AG04450 (cell line): Measurements from ENCODE around the gene ENGASE. TPM values are rescaled to one million over a fixed set of nuclear protein-coding genes. Genes with fewer than 3 reads are reported as not detected.

Experiments used
- CTCF ChIA-PET: fragments of 300-600, 350-600 bp; formaldehyde crosslinking; extraction: SDS; loops from one replicate; lab custom pipeline; 2022; ENCODE audit warnings: antibody characterized with exemption, inconsistent platforms; lab: Charles Lee
- POLR2A ChIA-PET: fragments of 350-600 bp; formaldehyde crosslinking; extraction: SDS; loops from one replicate; lab custom pipeline; 2021; ENCODE audit warnings: antibody characterized with exemption, inconsistent platforms; lab: Yijun Ruan, JAX
- DNase-seq: peaks from one replicate; pipeline ENCODE4 v3.0.0-alpha.2; 2011; ENCODE audit warnings: low read depth, low spot score
- H3K27ac ChIP-seq: one replicate; pipeline ENCODE4 v1.5.1; 2012; ENCODE audit warnings: low read depth, low read length, control low read depth
- H3K27me3 ChIP-seq: one replicate; pipeline ENCODE4 v1.6.0; 2012; ENCODE audit warnings: low read length; ENCODE audit not compliant: control insufficient read depth, insufficient read depth
- H3K4me3 ChIP-seq: 2 replicates; pipeline ENCODE4 v1.5.1; 2011; ENCODE audit warnings: mild to moderate bottlenecking, low read depth, low read length, control low read depth
- H3K9me3 ChIP-seq: 2 replicates; pipeline ENCODE4 v1.5.1; 2012; ENCODE audit warnings: low read length; ENCODE audit not compliant: control insufficient read depth, insufficient read depth
- CTCF ChIP-seq: IDR thresholded peaks from 2 replicates; pipeline ENCODE4 v1.5.1; 2011; ENCODE audit warnings: low read depth, low read length, control low read depth, inconsistent platforms
- polyA plus RNA-seq: library from polyadenylated mRNA; depleted of rRNA; stranded (reverse); fragments of >200 nt; gene quantifications from 2 replicates; pipeline ENCODE4 v1.2.3, GENCODE V29; 2011

The ENGASE gene
- polyA plus RNA-seq, 1 experiment, result 5.9 TPM

- CTCF ChIA-PET, result no interaction called here
- no peaks in the 10 kb centered on the region; the same call in 1 of the 2 replicates for H3K9me3 ChIP-seq
- H3K4me3 ChIP-seq, result no peak overlapping the region
- POLR2A ChIA-PET, result no interaction called here
- H3K27me3 ChIP-seq, result peaks cover 20% of the 10 kb centered on the region
- no peak overlapping the region for H3K27ac ChIP-seq
- no peak; the same call in 1 of the 2 replicates for TF ChIP-seq CTCF
- DNase-seq, result no peak
Observed at GRCh38 chr17:79126139-79126538, 51.5 kb downstream of the ENGASE start.

GRCh38 chr17:79127534-79128135, 53.0 kb downstream of the ENGASE start:
- no peak overlapping the region for H3K27ac ChIP-seq
- no peak overlapping the region for H3K4me3 ChIP-seq
- TF ChIP-seq CTCF, result no peak
- no peaks in the 10 kb centered on the region; the same call in 1 of the 2 replicates for H3K9me3 ChIP-seq
- H3K27me3 ChIP-seq, result peaks cover 20% of the 10 kb centered on the region
- ChIA-PET POLR2A (no interaction called here), CTCF (no interaction called here)
- DNase-seq, result no peak

GRCh38 chr17:79129523-79129922, 54.9 kb downstream of the ENGASE start:
- CTCF ChIA-PET, result no interaction called here
- no peak overlapping the region for H3K4me3 ChIP-seq
- no peak for TF ChIP-seq CTCF

GRCh38 chr17:79130536-79131273, 56.1 kb downstream of the ENGASE start:
- DNase-seq, result no peak
- no peak overlapping the region for H3K4me3 ChIP-seq
- H3K27me3 ChIP-seq, result peaks cover 12% of the 10 kb centered on the region
- no peak overlapping the region for H3K27ac ChIP-seq
- no peak for TF ChIP-seq CTCF
- POLR2A ChIA-PET, result no interaction called here
- H3K9me3 ChIP-seq, result no peaks in the 10 kb centered on the region; the same call in 1 of the 2 replicates
- CTCF ChIA-PET, result no interaction called here

More at GRCh38 chr17:79129523-79129922, 54.9 kb downstream of the ENGASE start:
- no peak for DNase-seq
- H3K27me3 ChIP-seq, result peaks cover 14% of the 10 kb centered on the region
- H3K9me3 ChIP-seq, result no peaks in the 10 kb centered on the region; the same call in 1 of the 2 replicates
- no peak overlapping the region for H3K27ac ChIP-seq
- POLR2A ChIA-PET, result no interaction called here

- DNase-seq, result no peak
- ChIA-PET CTCF (no interaction called here), POLR2A (no interaction called here)
- Histone ChIP-seq H3K27ac (no peak overlapping the region), H3K9me3 (no peaks in the 10 kb centered on the region; the same call in 1 of the 2 replicates), H3K4me3 (no peak overlapping the region), H3K27me3 (peaks cover 12% of the 10 kb centered on the region)
- no peak for TF ChIP-seq CTCF
Observed at GRCh38 chr17:79131274-79131635, 56.6 kb downstream of the ENGASE start.
